ENCODE measurements around the gene CD101. TPM values are rescaled to one million over a fixed set of nuclear protein-coding genes. Genes with fewer than 3 reads are reported as not detected.
A peak's percentile ranks its signal among the peaks of the same experiment; 100 is the strongest.

The CD101 gene
- total RNA-seq, 4 donors from 2014 or later = 1.2 to 5.3 (median 2.8) TPM

DNA sequence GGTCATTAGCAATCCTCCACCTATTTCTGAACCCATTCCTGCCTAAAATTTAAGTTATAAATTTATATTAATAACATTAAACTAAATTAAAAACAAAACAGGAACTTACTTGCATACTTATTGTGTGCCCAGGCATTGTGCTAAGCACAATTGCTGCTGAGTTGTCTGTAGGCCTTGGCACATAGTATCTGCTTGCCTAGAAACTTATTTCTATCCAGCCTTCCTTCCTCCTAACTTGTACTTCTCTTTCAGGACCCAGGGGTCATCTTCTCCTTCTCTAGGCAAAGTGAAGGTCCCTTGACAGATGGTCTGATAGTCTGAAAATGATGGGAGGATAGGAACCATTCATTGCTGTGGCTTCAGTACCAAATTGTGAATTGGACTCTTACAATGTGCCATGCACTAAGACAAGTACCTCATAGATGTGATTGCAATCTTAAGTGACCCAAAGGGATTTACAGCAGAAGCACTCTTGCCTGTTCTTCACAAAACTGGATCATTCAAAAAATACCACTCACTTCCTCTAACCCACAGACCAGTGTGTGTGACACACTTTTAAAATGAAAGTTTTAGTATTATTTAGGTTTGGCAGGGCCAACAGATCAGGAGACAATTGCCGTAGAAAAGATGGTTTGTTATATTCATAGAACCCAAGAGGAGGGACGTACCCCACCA, 10.3 kb upstream of the CD101 start:
- Histone ChIP-seq H3K36me3 (peaks cover 12% of the 10 kb centered on the region), H3K27me3 (no peaks in the 10 kb centered on the region), H3K9me3 (no peaks in the 10 kb centered on the region), H3K4me1 (peaks cover 30% of the 10 kb centered on the region), H3K4me3 (no peak overlapping the region), H3K27ac (peak overlapping the region; percentile 69)
- no peak for DNase-seq (ENCODE audit: low spot score in 2 of 2)
- TF ChIP-seq POLR2A (IDR thresholded peaks at IDR 0.05) (no peak), POLR2AphosphoS5 (IDR thresholded peaks at IDR 0.05) (no peak), EP300 (IDR thresholded peaks at IDR 0.05) (no peak)
- TF ChIP-seq, protein P1, sequence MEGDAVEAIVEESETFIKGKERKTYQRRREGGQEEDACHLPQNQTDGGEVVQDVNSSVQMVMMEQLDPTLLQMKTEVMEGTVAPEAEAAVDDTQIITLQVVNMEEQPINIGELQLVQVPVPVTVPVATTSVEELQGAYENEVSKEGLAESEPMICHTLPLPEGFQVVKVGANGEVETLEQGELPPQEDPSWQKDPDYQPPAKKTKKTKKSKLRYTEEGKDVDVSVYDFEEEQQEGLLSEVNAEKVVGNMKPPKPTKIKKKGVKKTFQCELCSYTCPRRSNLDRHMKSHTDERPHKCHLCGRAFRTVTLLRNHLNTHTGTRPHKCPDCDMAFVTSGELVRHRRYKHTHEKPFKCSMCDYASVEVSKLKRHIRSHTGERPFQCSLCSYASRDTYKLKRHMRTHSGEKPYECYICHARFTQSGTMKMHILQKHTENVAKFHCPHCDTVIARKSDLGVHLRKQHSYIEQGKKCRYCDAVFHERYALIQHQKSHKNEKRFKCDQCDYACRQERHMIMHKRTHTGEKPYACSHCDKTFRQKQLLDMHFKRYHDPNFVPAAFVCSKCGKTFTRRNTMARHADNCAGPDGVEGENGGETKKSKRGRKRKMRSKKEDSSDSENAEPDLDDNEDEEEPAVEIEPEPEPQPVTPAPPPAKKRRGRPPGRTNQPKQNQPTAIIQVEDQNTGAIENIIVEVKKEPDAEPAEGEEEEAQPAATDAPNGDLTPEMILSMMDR (IDR thresholded peaks at IDR 0.05) = no peak
- WGBS = 43% methylated on average over 2 of the region's 2 CpGs

- 96% methylated on average over 1 of the region's 1 CpG for WGBS
- Histone ChIP-seq H3K27ac (no peak overlapping the region), H3K4me1 (peaks cover 30% of the 10 kb centered on the region), H3K27me3 (no peaks in the 10 kb centered on the region), H3K9me3 (no peaks in the 10 kb centered on the region), H3K4me3 (no peak overlapping the region), H3K36me3 (peaks cover 7% of the 10 kb centered on the region)
- TF ChIP-seq POLR2AphosphoS5 (IDR thresholded peaks at IDR 0.05) = no peak
- TF ChIP-seq POLR2A (IDR thresholded peaks at IDR 0.05) = no peak
- TF ChIP-seq, protein P1 (IDR thresholded peaks at IDR 0.05) = no peak
- no peak for TF ChIP-seq EP300 (IDR thresholded peaks at IDR 0.05)
- DNase-seq (ENCODE audit: low spot score in 2 of 2) = no peak
Observed at GRCh38 chr1:116991918-116992317, 9.6 kb upstream of the CD101 start.

- Histone ChIP-seq H3K4me3 (no peak overlapping the region), H3K27me3 (no peaks in the 10 kb centered on the region), H3K36me3 (peaks cover 2% of the 10 kb centered on the region), H3K9me3 (no peaks in the 10 kb centered on the region), H3K4me1 (peaks cover 28% of the 10 kb centered on the region), H3K27ac (no peak overlapping the region)
- TF ChIP-seq, protein P1 (IDR thresholded peaks at IDR 0.05) = no peak
- TF ChIP-seq POLR2A (IDR thresholded peaks at IDR 0.05) (no peak), POLR2AphosphoS5 (IDR thresholded peaks at IDR 0.05) (no peak), EP300 (IDR thresholded peaks at IDR 0.05) (no peak)
- WGBS = 98% methylated on average over 7 of the region's 7 CpGs
- DNase-seq (ENCODE audit: low spot score in 2 of 2) = no peak
Observed at GRCh38 chr1:116993286-116993685, 8.3 kb upstream of the CD101 start.

GRCh38 chr1:116994411-116994810, 7.1 kb upstream of the CD101 start:
- Histone ChIP-seq H3K36me3 (no peaks in the 10 kb centered on the region), H3K9me3 (no peaks in the 10 kb centered on the region), H3K4me1 (peaks cover 17% of the 10 kb centered on the region), H3K4me3 (no peak overlapping the region), H3K27me3 (no peaks in the 10 kb centered on the region), H3K27ac (no peak overlapping the region)
- TF ChIP-seq POLR2AphosphoS5 (IDR thresholded peaks at IDR 0.05) (no peak), POLR2A (IDR thresholded peaks at IDR 0.05) (no peak), EP300 (IDR thresholded peaks at IDR 0.05) (no peak)
- TF ChIP-seq, protein P1 (IDR thresholded peaks at IDR 0.05) = no peak
- no peak for DNase-seq (ENCODE audit: low spot score in 2 of 2)
- 73% methylated on average over 2 of the region's 2 CpGs for WGBS

DNA sequence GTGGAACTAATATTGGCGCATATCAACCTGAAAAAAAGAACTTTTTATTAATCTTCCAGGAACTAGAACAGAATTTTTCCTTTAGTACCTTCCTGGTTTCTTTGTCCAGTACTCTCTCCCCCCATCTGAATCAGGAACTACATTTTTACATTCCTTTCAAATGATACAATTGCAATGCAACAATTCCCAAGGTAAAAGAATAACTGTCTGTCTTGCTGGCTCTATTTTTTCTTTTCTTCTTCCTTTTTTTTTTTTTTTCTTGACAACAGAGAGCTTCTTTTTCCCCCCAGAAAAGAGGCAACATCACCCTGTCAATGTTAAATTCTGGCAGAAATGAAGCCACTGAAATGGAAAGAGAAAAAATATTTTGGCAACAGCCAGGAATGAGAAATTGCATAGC, 4.5 kb upstream of the CD101 start:
- Histone ChIP-seq H3K4me3 (no peak overlapping the region), H3K4me1 (no peaks in the 10 kb centered on the region), H3K27me3 (no peaks in the 10 kb centered on the region), H3K27ac (no peak overlapping the region), H3K36me3 (no peaks in the 10 kb centered on the region), H3K9me3 (no peaks in the 10 kb centered on the region)
- TF ChIP-seq POLR2A (IDR thresholded peaks at IDR 0.05) = no peak
- no peak for TF ChIP-seq EP300 (IDR thresholded peaks at IDR 0.05)
- TF ChIP-seq, protein P1 (IDR thresholded peaks at IDR 0.05) = no peak
- TF ChIP-seq POLR2AphosphoS5 (IDR thresholded peaks at IDR 0.05) = no peak
- no peak for DNase-seq (ENCODE audit: low spot score in 2 of 2)
- WGBS = 90% methylated on average over 1 of the region's 1 CpG
